Measurements from ENCODE around the gene DNAH2. TPM values are rescaled to one million over a fixed set of nuclear protein-coding genes. Genes with fewer than 3 reads are reported as not detected.

DNAH2 gene
- total RNA-seq, 4 donors from 2014 or later = 0.08 to 0.31 TPM; not detected in 2

DNA sequence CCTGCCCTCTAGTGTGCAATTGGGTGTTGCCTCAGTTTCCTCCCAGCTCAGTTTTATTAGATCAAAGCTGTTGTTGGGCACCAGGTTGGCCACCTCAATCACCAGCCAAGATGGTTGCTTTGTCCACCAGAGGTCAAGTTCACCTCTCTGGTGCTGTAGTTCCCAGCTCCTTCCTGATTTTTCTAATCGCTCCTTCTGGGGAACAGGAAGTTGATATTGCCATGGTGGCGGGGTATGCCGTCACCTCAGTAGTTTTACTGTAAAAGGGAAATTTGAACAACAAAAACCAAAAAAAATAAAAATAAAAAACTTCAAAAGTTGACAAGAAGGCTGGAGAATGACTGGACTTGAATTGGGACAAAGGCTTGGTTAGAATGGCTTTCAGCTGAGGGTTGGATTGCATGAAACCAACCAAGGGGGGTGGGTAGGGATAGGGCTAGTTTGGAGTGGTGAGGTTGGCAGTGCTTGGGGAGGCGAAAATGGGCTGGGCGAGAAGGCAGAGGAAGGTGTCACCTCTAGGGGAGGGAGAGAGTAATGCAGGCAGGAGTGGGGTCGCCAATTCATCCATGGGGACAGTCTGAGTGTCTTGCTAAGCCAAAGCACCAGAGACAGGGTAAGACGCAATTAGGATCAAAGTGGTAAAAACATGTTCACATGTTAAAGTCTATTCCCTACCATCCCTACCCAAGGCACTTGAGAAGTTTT, 6.3 kb upstream of the DNAH2 start:
- Histone ChIP-seq H3K27ac (no peak overlapping the region), H3K36me3 (no peaks in the 10 kb centered on the region), H3K9me3 (no peaks in the 10 kb centered on the region), H3K27me3 (peaks cover 99% of the 10 kb centered on the region), H3K4me1 (peaks cover 0 to 3% (median under 1%) of the 10 kb centered on the region in 3 donors), H3K4me3 (no peak overlapping the region)
- 60 to 70% methylated on average over 1 to 5 of the region's 7 CpGs for WGBS, 2 donors (ENCODE audit: low coverage in 1 of 2)
- TF ChIP-seq POLR2A (IDR thresholded peaks at IDR 0.05) = no peak
- no peak for TF ChIP-seq POLR2AphosphoS5 (IDR thresholded peaks at IDR 0.05)
- TF ChIP-seq EP300 (IDR thresholded peaks at IDR 0.05) = no peak
- TF ChIP-seq CTCF (IDR thresholded peaks at IDR 0.05) = no peak
- no peak for ATAC-seq

- Histone ChIP-seq H3K4me1 (peaks cover 0 to 14% (median 7%) of the 10 kb centered on the region in 3 donors), H3K27me3 (peaks cover 91% of the 10 kb centered on the region), H3K27ac (no peak overlapping the region), H3K36me3 (no peaks in the 10 kb centered on the region), H3K9me3 (no peaks in the 10 kb centered on the region), H3K4me3 (no peak overlapping the region)
- ATAC-seq = no peak
- WGBS, 2 donors (ENCODE audit: low coverage in 1 of 2) = 0 to 10% methylated on average over 1 to 2 of the region's 19 CpGs
- TF ChIP-seq CTCF (IDR thresholded peaks at IDR 0.05) = no peak
- no peak for TF ChIP-seq POLR2A (IDR thresholded peaks at IDR 0.05)
- no peak for TF ChIP-seq POLR2AphosphoS5 (IDR thresholded peaks at IDR 0.05)
- no peak for TF ChIP-seq EP300 (IDR thresholded peaks at IDR 0.05)
Measured at GRCh38 chr17:7712111-7712771, 5.3 kb upstream of the DNAH2 start.

- TF ChIP-seq POLR2A (IDR thresholded peaks at IDR 0.05) = no peak
- no peak for TF ChIP-seq EP300 (IDR thresholded peaks at IDR 0.05)
- TF ChIP-seq POLR2AphosphoS5 (IDR thresholded peaks at IDR 0.05) = no peak
- TF ChIP-seq CTCF (IDR thresholded peaks at IDR 0.05) = no peak
- Histone ChIP-seq H3K4me3 (no peak overlapping the region), H3K27me3 (peaks cover 75% of the 10 kb centered on the region), H3K27ac (no peak overlapping the region), H3K36me3 (no peaks in the 10 kb centered on the region), H3K4me1 (peaks cover 0 to 23% (median 7%) of the 10 kb centered on the region in 3 donors), H3K9me3 (no peaks in the 10 kb centered on the region)
- WGBS, 2 donors (ENCODE audit: low coverage in 1 of 2) = 32 to 67% methylated on average over 1 to 4 of the region's 9 CpGs
- no peak for ATAC-seq
Measured at GRCh38 chr17:7713782-7714181, 3.8 kb upstream of the DNAH2 start.

DNA sequence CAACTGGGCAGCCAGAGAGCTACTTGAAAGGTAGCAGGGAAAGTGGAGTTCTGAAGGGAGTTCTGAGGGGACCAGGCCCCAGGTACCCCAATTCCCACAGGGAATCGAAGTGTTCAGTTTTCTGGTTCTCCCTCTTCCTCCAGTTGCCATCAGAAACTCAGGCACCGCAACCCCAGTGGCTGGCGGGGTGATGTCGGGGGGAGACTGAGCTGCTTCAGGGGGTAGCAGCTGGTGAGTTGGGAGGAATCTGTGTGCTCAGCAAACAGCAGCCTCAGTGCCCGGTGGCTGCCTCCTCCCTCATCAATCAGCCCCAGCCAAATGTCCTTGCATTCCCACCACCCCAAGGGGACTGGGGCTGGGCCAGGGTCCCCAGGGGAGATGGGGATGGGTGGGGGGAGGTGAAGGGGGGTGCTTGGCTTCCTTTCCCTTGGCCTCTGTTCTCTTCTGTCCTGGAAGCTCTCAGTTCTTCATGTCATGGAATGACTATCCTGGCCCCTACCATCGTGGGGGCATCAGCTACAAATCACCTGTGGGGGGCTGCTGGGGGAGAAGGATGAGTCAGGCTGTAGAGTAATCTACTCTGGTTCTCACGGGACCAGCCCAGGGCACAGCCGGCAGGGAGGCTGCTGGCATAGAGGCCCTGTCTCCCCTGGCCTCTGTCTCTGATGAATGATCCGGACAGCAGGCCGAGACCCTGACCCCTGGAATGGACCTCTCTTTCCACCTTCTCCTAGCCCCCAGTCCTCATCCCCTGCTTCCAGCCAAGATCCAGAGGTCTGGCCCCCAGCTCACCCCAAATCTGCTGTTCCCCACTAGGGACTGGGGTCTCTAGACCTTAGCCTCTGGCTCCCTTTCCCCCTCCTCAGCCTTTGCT, 2.6 kb upstream of the DNAH2 start:
- no peaks in the 10 kb centered on the region for H3K36me3 ChIP-seq

More for the DNA sequence above, 2.6 kb upstream of the DNAH2 start:
- Histone ChIP-seq H3K9me3 (no peaks in the 10 kb centered on the region), H3K4me1 (peaks cover 0 to 23% (median 7%) of the 10 kb centered on the region in 3 donors), H3K27me3 (peaks cover 63% of the 10 kb centered on the region), H3K4me3 (no peak overlapping the region), H3K27ac (no peak overlapping the region)
- 61 to 100% methylated on average over 1 to 5 of the region's 10 CpGs for WGBS, 2 donors (ENCODE audit: low coverage in 1 of 2)
- ATAC-seq = no peak
- TF ChIP-seq CTCF (IDR thresholded peaks at IDR 0.05) (no peak), POLR2AphosphoS5 (IDR thresholded peaks at IDR 0.05) (no peak), EP300 (IDR thresholded peaks at IDR 0.05) (no peak), POLR2A (IDR thresholded peaks at IDR 0.05) (no peak)
